CD4-positive, alpha-beta T cell treated with Interferon alpha-2 for 1 hour (primary cell): Measurements from ENCODE around the gene CILP2.

Experiments used
- DNase-seq, 2 donors: peaks; one replicate each; pipeline ENCODE4 v3.0.0-alpha.2; 2020 to 2022

CILP2 gene

GRCh38 chr19:19538061-19538784, at the start of gene CILP2:
TSS of gene CILP2 (plus strand) at chr19:19538265. CDS start at chr19:19538350, 85 bp downstream.
- peak; percentile 22 to 49 for DNase-seq

- peak; percentile 93 to 97 for DNase-seq
Observed at GRCh38 chr19:19488875-19489690, 49.0 kb upstream of the CILP2 start.

DNA sequence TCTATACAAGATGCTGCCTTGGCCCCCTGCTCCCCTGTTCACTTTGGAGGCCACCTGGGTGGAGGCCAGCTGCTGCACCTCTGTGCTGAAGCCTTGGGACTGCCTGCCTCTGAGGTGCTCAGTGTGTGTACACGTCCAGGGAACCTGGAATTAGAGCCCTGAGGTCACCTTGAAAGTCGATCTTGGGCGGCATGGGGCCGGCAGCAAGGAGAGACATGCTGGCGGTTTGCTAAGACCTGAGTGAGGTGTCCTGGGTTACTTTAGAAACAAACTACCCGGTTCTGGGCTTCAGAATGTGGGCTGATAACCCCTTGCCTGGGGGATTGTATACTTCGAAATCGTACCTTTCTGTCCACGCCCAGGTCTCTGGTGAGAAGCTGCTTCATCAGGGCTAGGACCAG, 48.3 kb upstream of the CILP2 start:
- DNase-seq, result no peak

- DNase-seq, result peak; percentile 83 to 89
Observed at GRCh38 chr19:19490214-19490968, 47.7 kb upstream of the CILP2 start.

DNA sequence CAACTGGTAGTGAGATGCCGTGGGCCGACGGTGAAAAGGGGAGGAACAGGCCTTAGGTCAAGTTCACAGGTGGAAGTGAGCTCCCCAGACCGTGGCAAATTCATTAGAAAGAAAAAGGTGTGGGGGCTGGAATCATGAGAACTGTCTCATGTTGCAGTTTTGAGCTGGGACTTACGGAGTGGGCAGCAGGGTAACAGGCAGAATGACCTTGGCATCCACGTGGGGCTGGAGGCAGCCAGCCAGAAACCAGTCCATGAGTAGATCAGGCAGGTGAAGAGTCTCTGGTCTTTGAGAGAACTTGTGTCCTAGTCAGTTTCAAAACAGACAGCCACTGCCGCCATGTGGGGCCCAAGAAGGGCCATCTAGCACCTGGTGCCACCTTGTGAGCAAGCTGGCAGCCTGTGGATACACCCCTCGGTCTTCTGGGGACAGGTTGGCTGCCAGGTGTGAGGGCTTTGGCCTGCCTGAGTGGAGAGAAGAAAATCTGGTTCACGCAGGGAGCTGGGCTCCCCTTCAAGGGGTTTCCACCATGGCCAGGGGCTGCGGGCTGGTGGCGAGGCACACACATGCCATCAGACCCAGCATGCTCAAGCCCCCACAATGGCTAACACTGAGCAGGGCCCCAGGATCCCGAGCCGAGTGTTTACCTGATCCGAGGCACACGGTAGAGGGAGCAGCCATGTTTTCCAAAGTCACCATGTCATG, 46.6 kb upstream of the CILP2 start:
- no peak for DNase-seq

DNA sequence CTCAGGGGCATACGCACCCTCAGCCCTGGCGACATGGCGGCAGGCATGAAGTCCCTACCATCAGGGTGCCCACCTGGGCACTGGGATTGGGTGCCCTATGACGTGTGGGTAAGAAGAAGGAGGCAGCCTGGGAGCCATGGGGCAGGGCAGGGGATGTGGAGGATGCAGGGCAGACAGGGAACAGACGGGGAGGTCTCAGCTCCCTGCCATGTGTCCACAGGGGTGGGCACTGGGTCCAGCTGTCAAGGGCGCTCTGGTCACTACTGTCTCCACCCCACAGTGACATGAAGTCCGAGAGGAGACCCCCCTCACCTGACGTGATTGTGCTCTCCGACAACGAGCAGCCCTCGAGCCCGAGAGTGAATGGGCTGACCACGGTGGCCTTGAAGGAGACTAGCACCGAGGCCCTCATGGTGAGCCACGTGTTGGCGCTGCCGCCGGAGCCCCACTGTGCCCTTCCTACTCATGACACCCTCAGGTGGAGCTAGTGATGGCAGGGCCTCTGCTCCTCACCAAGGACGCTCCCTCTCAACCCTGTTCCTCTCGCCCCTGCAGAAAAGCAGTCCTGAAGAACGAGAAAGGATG, 45.9 kb upstream of the CILP2 start:
- no peak for DNase-seq

GRCh38 chr19:19493841-19494546, 44.1 kb upstream of the CILP2 start:
- DNase-seq, result no peak

GRCh38 chr19:19495614-19496603, 42.2 kb upstream of the CILP2 start:
- no peak for DNase-seq

- no peak for DNase-seq
Observed at GRCh38 chr19:19498255-19498991, 39.6 kb upstream of the CILP2 start.

DNA sequence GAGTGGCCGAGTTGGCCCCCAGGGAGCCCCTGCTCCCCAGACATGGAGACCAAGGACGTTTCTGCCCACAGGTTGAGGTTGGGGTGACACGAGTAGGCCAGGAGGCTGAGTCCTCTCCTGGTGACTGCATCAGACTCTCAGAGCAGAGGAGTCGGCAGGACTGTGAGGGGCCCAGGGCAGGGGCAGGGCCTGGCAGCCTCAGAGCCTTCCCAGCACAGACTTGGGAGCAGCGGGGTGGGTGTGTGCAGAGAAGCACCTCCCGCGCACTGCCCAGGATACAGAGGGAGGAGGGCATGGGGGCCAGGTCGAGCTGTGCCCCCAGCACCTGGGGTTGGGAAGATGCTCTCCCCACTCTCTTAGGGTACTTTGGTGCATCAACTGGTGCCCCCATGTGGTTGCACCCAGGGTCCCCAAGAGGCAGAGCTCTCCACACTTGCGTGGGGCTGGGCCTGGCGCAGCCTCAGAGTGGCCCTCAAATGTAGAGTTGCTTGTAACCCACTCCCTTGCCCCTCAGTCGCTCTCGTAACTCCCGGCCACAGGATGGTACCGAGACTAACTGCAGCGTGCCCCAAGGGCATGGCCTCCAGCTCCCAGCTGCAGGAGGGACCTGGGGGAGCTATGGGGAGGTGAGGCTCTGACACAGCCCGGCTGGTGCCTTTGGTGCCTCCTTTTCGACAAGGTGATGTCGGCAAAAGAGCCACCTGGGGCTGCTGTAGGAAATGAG, 38.6 kb upstream of the CILP2 start:
- no peak for DNase-seq

GRCh38 chr19:19500975-19501644, 37.0 kb upstream of the CILP2 start:
- no peak for DNase-seq

GRCh38 chr19:19501798-19502197, 36.3 kb upstream of the CILP2 start:
- DNase-seq, result no peak

DNA sequence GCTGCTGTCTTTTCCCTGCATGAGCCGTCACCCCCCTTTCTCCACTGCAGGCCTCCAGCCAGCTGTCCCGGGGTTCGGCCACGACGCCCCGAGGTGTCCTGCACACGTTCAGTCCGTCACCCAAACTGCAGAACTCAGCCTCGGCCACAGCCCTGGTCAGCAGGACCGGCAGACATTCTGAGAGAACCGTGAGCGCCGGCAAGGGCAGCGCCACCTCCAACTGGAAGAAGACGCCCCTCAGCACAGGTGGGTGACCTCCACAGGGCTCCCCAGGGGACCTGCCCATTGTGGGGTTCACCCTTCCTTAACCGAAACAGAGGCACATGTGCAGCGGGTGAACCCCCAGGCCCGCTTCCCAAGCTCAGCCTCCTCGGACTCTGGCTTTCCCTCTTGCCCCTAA, 35.8 kb upstream of the CILP2 start:
- no peak for DNase-seq

DNA sequence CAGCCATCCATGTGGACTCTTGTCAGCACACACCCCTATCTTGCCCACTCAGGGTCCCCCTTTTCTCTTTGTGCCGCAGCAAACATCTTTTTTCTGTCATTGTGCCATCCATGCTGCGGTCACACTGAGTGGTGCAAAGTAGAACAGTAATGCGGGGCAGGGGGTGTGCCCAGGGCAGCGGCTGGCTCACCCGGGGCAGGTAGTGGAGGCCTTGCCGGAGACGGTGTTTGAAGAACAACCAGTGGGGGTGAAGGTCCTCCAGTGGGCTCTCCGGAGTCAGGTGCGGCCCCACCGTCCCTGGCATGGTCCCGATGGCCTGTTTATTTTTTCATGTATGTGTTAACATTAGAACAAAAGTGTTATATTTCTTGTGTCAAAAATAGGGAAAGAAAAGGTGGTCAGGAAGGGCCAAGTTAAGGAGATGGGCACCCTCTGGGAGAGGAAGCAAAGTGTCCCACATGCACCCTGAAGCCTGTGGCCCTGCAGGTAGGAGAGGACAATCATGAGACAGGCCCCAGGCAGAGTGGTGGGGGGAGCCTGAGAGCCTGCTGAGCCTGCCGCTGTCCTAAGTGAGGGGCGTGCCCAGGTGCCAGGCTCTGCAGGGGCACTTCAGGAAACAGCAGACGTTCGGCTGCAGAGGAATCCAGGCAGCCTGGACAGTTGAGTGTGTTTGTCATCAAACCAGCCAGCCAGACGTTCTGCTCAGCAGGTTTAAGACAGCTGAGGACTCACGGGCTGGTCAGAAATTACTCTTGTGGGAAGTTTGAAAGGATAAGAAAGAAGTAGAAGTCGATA, 35.1 kb upstream of the CILP2 start:
- no peak for DNase-seq

- DNase-seq, result no peak
Observed at GRCh38 chr19:19504754-19505668, 33.1 kb upstream of the CILP2 start.

DNA sequence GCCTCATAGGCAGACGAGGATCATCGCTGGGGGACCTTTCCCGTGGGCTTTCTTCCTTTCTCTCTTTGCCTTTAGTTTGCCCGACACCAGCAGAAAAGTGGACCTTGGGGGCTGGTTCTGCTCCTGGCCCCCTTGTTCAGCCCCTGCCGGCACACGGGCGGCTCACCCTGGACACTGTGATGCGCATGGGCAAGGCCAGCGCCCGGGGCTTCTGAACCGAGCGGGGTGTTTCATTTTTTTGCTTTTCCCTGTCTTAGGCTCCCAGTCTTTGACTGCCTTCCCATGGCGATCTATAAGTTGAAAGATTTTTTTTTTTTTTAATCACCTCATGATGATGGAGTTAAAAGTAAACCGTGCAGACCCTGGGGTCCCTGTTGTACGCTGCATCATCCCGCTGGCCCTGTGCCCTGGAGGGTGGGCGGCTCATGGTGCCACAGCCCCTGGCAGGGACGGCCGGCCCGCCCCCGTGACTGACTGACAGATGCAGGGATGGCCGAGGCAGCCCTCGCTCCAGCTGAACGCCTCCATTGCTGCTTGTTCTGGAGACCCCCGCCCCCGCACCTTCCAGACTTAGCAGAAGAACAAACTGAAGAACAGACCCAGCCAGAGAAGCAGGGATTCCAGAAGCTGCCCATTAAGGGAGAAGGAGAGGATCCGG, 32.3 kb upstream of the CILP2 start:
- DNase-seq, result no peak
